HepG2 (cell line): Measurements from ENCODE around the gene ATG16L2. TPM values are rescaled to one million over a fixed set of nuclear protein-coding genes. Genes with fewer than 3 reads are reported as not detected.
A peak's percentile ranks its signal among the peaks of the same experiment; 100 is the strongest.

Experiments
- CBX5 ChIP-seq: sonication (generic); formaldehyde crosslinking; IDR thresholded peaks from 2 replicates; pipeline ENCODE4 v1.4.0; 2020; ENCODE audit warnings: missing genetic modification reagents, borderline replicate concordance
- FOXK2 ChIP-seq: fragments of 450-650 bp; IDR thresholded peaks from 2 replicates; pipeline ENCODE4 v1.6.1; 2016
- HMGA1 ChIP-seq: sonication (generic); formaldehyde crosslinking; conservative IDR thresholded peaks from 2 replicates; pipeline ENCODE4 v1.4.0; 2020; ENCODE audit warnings: missing genetic modification reagents
- NFRKB ChIP-seq: fragments of 450-650 bp; IDR thresholded peaks from 2 replicates; pipeline ENCODE4 v1.6.1; 2017
- NFYC ChIP-seq: IDR thresholded peaks from 2 replicates; pipeline ENCODE4 v1.6.1; 2016; ENCODE audit warnings: missing genetic modification reagents, missing compliant biosample characterization
- NR3C1 ChIP-seq: sonication (generic); formaldehyde crosslinking; IDR thresholded peaks from 2 replicates; pipeline ENCODE4 v1.4.0; 2020; ENCODE audit warnings: missing genetic modification reagents
- PAF1 ChIP-seq: IDR thresholded peaks from 2 replicates; pipeline ENCODE4 v1.6.1; 2016; ENCODE audit warnings: missing genetic modification reagents, missing compliant biosample characterization
- PPARG ChIP-seq: conservative IDR thresholded peaks from 2 replicates; pipeline ENCODE4 v1.6.1; 2016; ENCODE audit warnings: missing biosample characterization, missing genetic modification reagents
- SMAD9 ChIP-seq: sonication (generic); formaldehyde crosslinking; IDR thresholded peaks from 2 replicates; pipeline ENCODE4 v1.5.1; 2020; ENCODE audit warnings: mild to moderate bottlenecking, missing genetic modification reagents
- ZNF101 ChIP-seq: sonication (generic); formaldehyde crosslinking; IDR thresholded peaks from 2 replicates; pipeline ENCODE4 v1.4.0; 2020; ENCODE audit warnings: mild to moderate bottlenecking, low read depth, missing genetic modification reagents, borderline replicate concordance
- ZNF333 ChIP-seq: sonication (generic); formaldehyde crosslinking; IDR thresholded peaks from 2 replicates; pipeline ENCODE4 v1.4.0; 2020; ENCODE audit warnings: mild to moderate bottlenecking, missing genetic modification reagents, borderline replicate concordance
- ZNF672 ChIP-seq: sonication (generic); formaldehyde crosslinking; IDR thresholded peaks from 2 replicates; pipeline ENCODE4 v1.8.1; 2022; ENCODE audit warnings: missing genetic modification reagents
- ZNF709 ChIP-seq: sonication (generic); formaldehyde crosslinking; IDR thresholded peaks from 2 replicates; pipeline ENCODE4 v1.5.0; 2020; ENCODE audit warnings: mild to moderate bottlenecking, missing genetic modification reagents
- ZNF746 ChIP-seq: sonication (generic); formaldehyde crosslinking; IDR thresholded peaks from 2 replicates; pipeline ENCODE4 v1.8.0; 2022; ENCODE audit warnings: mild to moderate bottlenecking, missing genetic modification reagents
- polyA plus RNA-seq, 8 experiments: library from polyadenylated mRNA; depleted of rRNA in 3 of 8; stranded (reverse) in 7 of 8; unstranded in 1 of 8; fragments of >200 nt; fragmentation: Illumina TruSeq in 4 of 8; extraction: Trizol in 4 of 8; gene quantifications; 2 replicates each; pipeline versions ENCODE4 v1.2.1 to v1.2.3, GENCODE V29; 2011 to 2016; ENCODE audit warnings: low read depth in 4 of 8, missing spikeins in 1 of 8, mixed read lengths in 1 of 8; ENCODE audit not compliant: insufficient read depth in 1 of 8
- total RNA-seq, 5 experiments: library from RNA; depleted of rRNA; stranded (reverse); fragments of >200 nt; fragmentation: Illumina TruSeq; extraction: Trizol; gene quantifications; 2 replicates each; pipeline ENCODE4 v1.2.3, GENCODE V29; 2016; ENCODE audit warnings: low read depth in 1 of 5
- TF ChIP-seq, protein P1 (sequence below): sonication (generic); formaldehyde crosslinking; IDR thresholded peaks from 2 replicates; pipeline ENCODE4 v1.5.0; 2020; ENCODE audit warnings: mild to moderate bottlenecking, missing genetic modification reagents
- TF ChIP-seq, protein P2 (sequence below): sonication (generic); IDR thresholded peaks from 2 replicates; pipeline ENCODE4 v1.6.1; 2016; ENCODE audit warnings: low read depth, borderline replicate concordance
- TF ChIP-seq, protein P3 (sequence below): sonication (generic); formaldehyde crosslinking; IDR thresholded peaks from 2 replicates; pipeline ENCODE4 v1.8.1; 2023; ENCODE audit warnings: mild to moderate bottlenecking, missing genetic modification reagents, borderline replicate concordance
- TF ChIP-seq, protein P4 (sequence below): sonication (generic); formaldehyde crosslinking; IDR thresholded peaks from 2 replicates; pipeline ENCODE4 v1.4.0; 2020; ENCODE audit warnings: mild to moderate bottlenecking, missing genetic modification reagents
- TF ChIP-seq, protein P5 (sequence below): sonication (generic); formaldehyde crosslinking; IDR thresholded peaks from 2 replicates; pipeline ENCODE4 v1.8.0; 2022; ENCODE audit warnings: low read depth, missing genetic modification reagents
- TF ChIP-seq, protein P6 (sequence below): sonication (generic); formaldehyde crosslinking; conservative IDR thresholded peaks from 2 replicates; pipeline ENCODE4 v1.8.0; 2022; ENCODE audit warnings: missing genetic modification reagents
- TF ChIP-seq, protein P7 (sequence below): sonication (generic); formaldehyde crosslinking; IDR thresholded peaks from 2 replicates; pipeline ENCODE4 v1.5.1; 2020; ENCODE audit warnings: mild to moderate bottlenecking, missing genetic modification reagents, borderline replicate concordance

ATG16L2 gene
- total and polyA plus RNA-seq, 2 of the 13 experiments (the other 11 are each of a cell fraction or from before 2014, with no cell fraction given) = 6.2 to 14.8 TPM

DNA sequence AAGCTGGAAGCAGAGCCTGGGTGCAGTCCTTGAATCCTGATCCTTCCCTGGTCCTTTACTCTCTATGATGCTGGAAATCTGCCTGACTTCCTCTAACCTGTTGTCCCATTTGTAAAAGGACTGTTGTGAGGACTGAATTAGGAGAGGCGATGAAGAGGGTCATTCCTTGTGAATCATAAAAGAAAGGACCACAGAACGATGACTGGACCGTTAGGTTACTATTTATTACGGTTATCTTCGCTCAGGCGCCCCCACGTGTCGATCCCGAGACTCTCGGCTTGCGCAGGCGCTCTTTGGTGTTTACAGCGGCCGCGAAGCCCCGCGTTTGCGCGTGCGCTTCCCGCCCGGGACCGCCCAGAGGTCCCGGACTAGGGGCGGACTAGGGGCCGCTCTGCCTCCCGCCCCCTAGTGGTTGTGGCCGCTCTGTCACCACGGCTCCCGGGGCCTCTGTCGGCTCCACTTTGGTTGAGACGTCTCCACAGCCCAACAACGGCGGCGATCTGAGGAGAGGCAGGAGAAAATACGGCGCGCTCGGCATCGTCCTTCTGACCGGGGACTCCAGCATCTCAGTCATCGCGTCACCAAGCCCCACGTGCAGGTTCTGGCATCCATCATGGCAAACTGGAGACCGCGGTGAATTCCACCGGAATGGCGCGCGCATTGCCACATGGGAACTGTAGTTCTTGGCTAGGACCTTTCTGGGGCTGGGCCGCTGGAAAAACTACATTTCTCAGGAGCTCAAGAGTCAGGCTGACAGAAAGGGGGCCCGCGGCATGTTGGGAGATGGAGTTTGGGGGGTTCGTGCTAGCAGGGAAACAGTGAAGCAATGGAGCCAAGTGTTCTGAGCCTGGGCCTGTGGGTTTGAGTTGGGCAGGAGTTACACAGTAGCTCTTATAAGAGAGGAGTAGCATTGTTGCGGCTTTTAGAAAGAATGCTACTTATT is 20.5 kb upstream of the ATG16L2 start, which contains the start of gene STARD10 (continued):
- TF ChIP-seq, protein P1, sequence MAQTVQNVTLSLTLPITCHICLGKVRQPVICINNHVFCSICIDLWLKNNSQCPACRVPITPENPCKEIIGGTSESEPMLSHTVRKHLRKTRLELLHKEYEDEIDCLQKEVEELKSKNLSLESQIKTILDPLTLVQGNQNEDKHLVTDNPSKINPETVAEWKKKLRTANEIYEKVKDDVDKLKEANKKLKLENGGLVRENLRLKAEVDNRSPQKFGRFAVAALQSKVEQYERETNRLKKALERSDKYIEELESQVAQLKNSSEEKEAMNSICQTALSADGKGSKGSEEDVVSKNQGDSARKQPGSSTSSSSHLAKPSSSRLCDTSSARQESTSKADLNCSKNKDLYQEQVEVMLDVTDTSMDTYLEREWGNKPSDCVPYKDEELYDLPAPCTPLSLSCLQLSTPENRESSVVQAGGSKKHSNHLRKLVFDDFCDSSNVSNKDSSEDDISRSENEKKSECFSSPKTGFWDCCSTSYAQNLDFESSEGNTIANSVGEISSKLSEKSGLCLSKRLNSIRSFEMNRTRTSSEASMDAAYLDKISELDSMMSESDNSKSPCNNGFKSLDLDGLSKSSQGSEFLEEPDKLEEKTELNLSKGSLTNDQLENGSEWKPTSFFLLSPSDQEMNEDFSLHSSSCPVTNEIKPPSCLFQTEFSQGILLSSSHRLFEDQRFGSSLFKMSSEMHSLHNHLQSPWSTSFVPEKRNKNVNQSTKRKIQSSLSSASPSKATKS (CRISPR knock-in tag) = no peak
- TF ChIP-seq FOXK2 (peak; percentile 93), ZNF709 (CRISPR knock-in tag) (peak; percentile 64; the same call in 1 of the 2 replicates), ZNF333 (CRISPR knock-in tag) (no peak), ZNF672 (CRISPR knock-in tag) (no peak), PAF1 (CRISPR knock-in tag) (no peak), CBX5 (CRISPR knock-in tag) (no peak), PPARG (CRISPR knock-in tag) (peak; percentile 20; the same call in 1 of the 2 replicates), NR3C1 (no peak), SMAD9 (CRISPR knock-in tag) (0 out of 2 replicates have a peak, but pooled peaks have one; percentile 67), HMGA1 (CRISPR knock-in tag) (no peak), NFYC (no peak; the same call in 1 of the 2 replicates), ZNF746 (CRISPR knock-in tag) (no peak), ZNF101 (CRISPR knock-in tag) (no peak), NFRKB (no peak)
- TF ChIP-seq, protein P2, sequence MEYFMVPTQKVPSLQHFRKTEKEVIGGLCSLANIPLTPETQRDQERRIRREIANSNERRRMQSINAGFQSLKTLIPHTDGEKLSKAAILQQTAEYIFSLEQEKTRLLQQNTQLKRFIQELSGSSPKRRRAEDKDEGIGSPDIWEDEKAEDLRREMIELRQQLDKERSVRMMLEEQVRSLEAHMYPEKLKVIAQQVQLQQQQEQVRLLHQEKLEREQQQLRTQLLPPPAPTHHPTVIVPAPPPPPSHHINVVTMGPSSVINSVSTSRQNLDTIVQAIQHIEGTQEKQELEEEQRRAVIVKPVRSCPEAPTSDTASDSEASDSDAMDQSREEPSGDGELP = no peak
- TF ChIP-seq, protein P3, sequence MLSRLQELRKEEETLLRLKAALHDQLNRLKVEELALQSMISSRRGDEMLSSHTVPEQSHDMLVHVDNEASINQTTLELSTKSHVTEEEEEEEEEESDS (CRISPR knock-in tag) = no peak
- TF ChIP-seq, protein P4, sequence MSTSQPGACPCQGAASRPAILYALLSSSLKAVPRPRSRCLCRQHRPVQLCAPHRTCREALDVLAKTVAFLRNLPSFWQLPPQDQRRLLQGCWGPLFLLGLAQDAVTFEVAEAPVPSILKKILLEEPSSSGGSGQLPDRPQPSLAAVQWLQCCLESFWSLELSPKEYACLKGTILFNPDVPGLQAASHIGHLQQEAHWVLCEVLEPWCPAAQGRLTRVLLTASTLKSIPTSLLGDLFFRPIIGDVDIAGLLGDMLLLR (CRISPR knock-in tag) = no peak
- TF ChIP-seq, protein P5, sequence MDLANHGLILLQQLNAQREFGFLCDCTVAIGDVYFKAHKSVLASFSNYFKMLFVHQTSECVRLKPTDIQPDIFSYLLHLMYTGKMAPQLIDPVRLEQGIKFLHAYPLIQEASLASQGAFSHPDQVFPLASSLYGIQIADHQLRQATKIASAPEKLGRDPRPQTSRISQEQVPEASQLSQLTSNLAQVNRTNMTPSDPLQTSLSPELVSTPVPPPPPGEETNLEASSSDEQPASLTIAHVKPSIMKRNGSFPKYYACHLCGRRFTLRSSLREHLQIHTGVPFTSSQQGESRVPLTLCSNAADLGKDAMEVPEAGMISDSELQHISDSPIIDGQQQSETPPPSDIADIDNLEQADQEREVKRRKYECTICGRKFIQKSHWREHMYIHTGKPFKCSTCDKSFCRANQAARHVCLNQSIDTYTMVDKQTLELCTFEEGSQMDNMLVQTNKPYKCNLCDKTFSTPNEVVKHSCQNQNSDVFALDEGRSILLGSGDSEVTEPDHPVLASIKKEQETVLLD (CRISPR knock-in tag) = no peak
- TF ChIP-seq, protein P6, sequence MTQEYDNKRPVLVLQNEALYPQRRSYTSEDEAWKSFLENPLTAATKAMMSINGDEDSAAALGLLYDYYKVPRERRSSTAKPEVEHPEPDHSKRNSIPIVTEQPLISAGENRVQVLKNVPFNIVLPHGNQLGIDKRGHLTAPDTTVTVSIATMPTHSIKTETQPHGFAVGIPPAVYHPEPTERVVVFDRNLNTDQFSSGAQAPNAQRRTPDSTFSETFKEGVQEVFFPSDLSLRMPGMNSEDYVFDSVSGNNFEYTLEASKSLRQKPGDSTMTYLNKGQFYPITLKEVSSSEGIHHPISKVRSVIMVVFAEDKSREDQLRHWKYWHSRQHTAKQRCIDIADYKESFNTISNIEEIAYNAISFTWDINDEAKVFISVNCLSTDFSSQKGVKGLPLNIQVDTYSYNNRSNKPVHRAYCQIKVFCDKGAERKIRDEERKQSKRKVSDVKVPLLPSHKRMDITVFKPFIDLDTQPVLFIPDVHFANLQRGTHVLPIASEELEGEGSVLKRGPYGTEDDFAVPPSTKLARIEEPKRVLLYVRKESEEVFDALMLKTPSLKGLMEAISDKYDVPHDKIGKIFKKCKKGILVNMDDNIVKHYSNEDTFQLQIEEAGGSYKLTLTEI (CRISPR knock-in tag) = no peak
- TF ChIP-seq, protein P7, sequence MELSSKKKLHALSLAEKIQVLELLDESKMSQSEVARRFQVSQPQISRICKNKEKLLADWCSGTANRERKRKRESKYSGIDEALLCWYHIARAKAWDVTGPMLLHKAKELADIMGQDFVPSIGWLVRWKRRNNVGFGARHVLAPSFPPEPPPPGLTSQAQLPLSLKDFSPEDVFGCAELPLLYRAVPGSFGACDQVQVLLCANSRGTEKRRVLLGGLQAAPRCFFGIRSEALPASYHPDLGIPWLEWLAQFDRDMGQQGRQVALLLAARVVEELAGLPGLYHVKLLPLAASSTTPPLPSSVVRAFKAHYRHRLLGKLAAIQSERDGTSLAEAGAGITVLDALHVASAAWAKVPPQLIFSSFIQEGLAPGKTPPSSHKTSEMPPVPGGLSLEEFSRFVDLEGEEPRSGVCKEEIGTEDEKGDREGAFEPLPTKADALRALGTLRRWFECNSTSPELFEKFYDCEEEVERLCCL (CRISPR knock-in tag) = no peak
